Measurements from ENCODE around the gene LRRC61.

The LRRC61 gene

DNA sequence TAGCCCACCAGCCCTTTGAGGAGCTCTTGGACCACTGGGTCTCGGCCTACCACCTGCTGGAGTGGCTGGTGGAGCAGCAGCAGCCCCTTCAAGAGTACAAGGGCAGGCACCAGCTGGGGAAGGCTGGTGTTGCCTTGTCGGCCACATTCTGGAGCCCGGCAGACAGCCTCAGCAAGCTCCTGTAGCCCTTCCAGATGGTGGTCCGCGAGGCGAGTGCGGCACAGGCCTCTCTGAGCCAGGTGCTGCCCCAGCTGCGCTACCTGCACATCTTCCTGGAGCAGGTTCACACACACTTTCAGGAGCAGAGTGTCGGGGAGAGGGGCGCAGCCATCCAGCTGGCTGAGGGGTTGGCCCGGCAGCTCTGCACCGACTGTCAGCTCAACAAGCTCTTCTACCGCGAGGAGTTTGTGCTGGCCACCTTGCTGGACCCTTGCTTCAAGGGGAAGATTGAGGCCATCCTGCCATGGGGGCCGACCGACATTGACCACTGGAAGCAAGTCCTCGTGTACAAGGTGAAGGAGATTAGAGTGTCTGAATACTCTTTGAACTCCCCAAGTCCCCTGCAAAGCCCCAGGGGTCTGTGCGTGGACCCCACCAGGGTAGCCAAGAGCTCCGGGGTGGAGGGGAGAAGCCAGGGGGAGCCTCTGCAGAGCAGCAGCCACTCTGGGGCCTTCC lies 7.2 kb downstream of the LRRC61 start:
- no peak overlapping the region for H3K4me3 ChIP-seq (ENCODE audit: low read depth, low read length)

GRCh38 chr7:150332852-150333635 lies 9.9 kb downstream of the LRRC61 start:
- no peak overlapping the region for H3K4me3 ChIP-seq (ENCODE audit: low read depth, low read length)

GRCh38 chr7:150333659-150334058 lies 10.5 kb downstream of the LRRC61 start:
- no peak overlapping the region for H3K4me3 ChIP-seq (ENCODE audit: low read depth, low read length)

DNA sequence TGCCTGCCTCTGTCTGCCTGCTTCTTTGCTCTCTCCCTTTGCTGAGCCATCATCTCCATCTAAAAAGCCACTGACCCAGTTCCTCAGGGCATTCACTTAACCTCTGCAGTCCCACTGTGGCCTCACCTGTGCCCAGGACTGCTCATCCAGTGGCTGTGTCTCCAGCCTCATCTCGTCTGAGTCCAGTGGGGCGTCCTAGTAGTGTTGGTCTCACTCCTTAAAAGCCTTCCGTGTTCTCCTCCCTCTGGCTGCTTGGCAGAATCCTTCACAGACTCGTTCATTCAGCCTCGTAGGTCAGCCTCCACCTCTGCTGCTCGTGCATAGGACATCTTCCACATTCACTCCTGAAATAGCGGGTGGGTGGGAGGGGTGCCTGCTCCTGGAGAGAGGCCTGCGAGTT lies 11.0 kb downstream of the LRRC61 start:
- H3K4me3 ChIP-seq (ENCODE audit: low read depth, low read length) = no peak overlapping the region

DNA sequence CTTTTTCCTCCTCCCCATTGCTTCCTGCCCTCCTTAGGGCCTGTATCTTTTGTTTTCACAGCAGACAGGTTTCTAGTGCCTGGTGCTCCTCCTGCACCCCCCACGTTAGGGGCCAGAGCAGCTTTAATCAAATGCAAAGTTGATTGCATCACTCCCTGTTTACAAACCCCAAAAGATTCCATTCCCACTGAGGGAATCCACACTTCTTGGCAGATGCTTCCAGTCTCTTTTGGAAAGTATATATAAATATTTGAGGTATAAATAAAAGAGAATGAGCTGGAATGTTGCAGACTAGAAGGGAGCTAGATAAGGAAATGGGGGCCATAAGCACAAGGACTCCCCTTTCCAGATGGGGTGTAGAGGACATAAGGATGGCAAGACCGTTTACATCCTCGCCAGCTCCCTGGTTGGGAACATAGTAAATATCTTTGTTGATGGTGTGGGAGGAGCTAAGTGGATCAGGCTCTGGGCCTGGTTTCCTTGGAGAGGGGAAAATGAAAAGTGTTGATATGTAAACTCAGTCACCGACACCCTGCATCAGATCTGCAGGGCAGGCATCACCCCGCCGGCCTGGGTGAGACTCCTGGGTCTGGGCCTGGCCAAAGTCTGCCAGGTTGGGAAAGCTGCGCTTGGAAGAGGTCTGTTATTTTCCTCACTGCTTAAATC lies 12.1 kb downstream of the LRRC61 start:
- no peak overlapping the region for H3K4me3 ChIP-seq (ENCODE audit: low read depth, low read length)

DNA sequence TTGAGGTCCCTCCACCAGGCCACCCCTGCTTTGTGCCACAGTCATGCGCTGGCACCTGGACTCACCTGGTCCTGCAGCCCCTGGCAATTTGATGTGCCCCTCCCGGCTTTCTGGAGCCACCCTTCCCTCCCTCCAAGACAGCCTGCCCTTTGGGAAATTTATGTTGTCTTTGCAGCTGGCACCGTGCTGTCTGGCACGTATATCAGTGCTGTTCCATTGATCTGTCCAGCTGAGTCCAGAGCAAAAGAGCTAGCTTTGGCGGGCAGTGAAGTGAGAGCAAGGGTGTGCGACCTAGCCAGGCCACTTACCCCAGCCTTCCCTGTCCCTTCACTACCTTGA lies 12.6 kb downstream of the LRRC61 start:
- no peak overlapping the region for H3K4me3 ChIP-seq (ENCODE audit: low read depth, low read length)

DNA sequence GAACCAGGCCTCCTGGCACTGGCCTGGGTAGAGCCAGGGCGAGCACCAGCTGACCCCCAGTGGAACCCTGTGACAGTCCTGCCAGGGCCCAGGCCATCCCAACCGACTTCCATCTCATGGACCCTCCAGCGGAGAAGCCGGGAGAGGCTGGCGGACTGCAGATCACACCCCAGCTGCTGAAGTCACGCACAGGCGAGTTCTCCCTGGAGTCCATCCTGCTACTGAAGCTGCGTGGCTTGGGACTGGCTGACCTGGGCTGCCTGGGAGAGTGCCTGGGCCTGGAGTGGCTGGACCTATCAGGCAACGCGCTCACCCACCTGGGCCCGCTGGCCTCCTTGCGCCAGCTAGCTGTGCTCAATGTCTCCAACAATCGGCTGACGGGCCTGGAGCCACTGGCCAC lies 13.6 kb downstream of the LRRC61 start:
- no peak overlapping the region for H3K4me3 ChIP-seq (ENCODE audit: low read depth, low read length)

GRCh38 chr7:150337179-150337578 lies 14.0 kb downstream of the LRRC61 start:
- H3K4me3 ChIP-seq (ENCODE audit: low read depth, low read length) = no peak overlapping the region

DNA sequence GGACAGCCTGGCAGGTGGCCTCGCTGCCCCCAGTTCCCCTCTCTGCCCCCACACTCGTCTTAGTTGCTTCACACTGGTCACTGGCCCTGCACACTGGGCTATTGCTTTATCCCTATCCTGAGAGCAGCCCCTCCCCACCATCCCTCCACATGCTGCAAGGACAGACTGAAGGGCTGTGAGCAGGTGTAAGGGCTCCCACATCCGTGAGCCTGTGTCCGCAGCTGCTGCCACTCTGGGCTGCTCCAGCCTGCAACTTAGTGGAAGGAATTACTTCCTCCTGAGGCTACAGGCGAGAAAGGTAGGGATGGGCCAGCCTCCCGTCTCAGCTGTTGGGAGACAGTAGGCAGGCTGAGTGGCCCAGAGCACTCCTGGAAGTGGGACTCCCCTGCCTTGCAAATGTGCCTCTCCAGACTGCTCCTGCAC lies 14.5 kb downstream of the LRRC61 start:
- H3K4me3 ChIP-seq (ENCODE audit: low read depth, low read length) = no peak overlapping the region

GRCh38 chr7:150338166-150338829 lies 15.1 kb downstream of the LRRC61 start:
- no peak overlapping the region for H3K4me3 ChIP-seq (ENCODE audit: low read depth, low read length)

DNA sequence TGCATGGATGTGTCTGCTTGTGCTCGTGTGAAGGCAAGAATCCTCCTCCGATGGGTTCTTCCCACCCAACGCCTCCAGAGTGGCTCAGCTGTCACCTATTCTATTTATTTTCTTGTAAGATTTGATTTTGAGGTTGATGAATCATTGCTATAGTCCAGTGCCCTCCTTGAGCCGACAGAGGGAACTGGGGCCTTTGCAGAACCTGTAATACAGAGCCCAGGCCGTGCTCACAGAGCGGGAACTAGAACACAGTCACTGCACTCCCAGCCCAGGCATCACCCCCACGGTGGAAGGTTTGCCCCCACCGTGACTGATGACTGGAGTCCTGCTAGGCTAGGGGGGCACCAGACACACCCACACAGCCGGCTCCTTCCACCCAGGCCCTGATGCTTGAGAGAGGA lies 16.3 kb downstream of the LRRC61 start:
- peak overlapping the region; percentile 66 for H3K4me3 ChIP-seq (ENCODE audit: low read depth, low read length)

- H3K4me3 ChIP-seq (ENCODE audit: low read depth, low read length) = peak overlapping the region; percentile 66
These were observed 17.0 kb downstream of the LRRC61 start for GRCh38 chr7:150340024-150340749.

- H3K4me3 ChIP-seq (ENCODE audit: low read depth, low read length) = peak overlapping the region; percentile 66
These were observed 17.7 kb downstream of the LRRC61 start for GRCh38 chr7:150340875-150341262.

DNA sequence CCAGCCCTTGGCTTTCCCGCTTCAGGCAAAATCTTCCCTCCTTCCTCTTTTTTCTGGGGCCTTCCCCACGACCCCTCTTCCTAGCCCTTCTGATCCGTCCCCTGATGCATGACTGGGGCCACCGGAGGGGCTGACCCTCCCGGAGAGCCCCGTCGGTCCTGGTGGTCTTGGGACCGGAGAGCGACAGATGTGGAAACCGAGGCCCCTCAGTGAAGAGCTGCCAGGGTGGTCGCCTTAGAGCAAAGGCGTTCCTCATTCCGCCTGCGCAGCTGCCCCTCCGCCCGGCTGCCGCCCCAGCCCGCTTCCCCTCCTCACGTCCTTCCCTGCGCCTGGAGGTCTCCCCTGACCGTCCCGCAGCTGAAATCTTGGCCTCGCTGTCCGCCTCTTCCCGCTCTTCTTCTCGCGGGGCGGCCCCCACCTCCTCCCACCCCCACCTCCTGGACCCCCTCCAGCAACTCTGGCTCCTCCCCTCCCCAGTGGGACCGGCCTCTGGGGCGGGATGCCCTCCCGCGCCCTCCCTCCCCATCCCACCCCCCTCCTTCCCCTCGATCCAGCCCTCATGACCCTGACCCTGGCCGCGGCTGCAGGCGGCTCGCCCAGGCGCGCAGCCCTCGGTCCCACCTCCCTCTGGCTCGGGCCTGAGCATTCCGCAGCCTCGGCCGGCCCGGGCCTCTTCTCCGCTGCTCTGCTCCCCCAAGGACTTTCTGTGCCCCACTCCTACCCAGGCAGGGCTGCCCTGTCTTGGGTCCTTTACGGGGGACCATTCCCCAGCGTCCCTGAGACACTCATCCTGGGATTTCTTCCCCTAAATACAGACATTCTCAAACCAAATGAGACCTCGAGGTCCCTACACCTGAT lies 18.3 kb downstream of the LRRC61 start, which contains the start of gene RARRES2:
Gene RARRES2 (minus strand): TSS at position 367 of the 858 bp plus-strand sequence. CDS start 1,020 bp downstream, outside the sequence.
- peak within 1 kb of the TSS; percentile 66 for H3K4me3 ChIP-seq (ENCODE audit: low read depth, low read length)

- no peak overlapping the region for H3K4me3 ChIP-seq (ENCODE audit: low read depth, low read length)
These were observed 18.9 kb downstream of the LRRC61 start for GRCh38 chr7:150342121-150342408.

GRCh38 chr7:150343225-150343624 lies 20.1 kb downstream of the LRRC61 start:
- no peak overlapping the region for H3K4me3 ChIP-seq (ENCODE audit: low read depth, low read length)

GRCh38 chr7:150344299-150344698 lies 21.1 kb downstream of the LRRC61 start:
- no peak overlapping the region for H3K4me3 ChIP-seq (ENCODE audit: low read depth, low read length)

GRCh38 chr7:150345012-150345411 lies 21.9 kb downstream of the LRRC61 start:
- no peak overlapping the region for H3K4me3 ChIP-seq (ENCODE audit: low read depth, low read length)

DNA sequence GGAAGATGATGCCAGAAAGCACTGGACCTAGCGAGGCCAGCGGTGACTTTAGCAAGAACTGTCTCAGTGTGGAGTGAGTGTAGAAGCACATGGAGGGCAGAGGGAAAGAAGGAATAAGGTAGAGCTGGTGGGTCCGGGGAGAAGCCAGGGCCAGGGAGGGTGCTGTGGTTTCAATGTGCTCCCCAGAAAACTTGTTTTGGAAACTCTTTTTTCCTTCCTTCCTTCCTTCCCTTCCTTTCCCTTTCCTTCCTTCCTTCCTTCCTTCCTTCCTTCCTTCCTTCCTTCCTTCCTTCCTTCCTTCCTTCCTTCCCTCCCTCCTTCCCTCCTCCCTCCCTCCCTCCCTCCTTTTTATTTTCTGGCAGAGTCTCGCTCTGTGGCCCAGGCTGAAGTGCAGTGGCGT lies 23.8 kb downstream of the LRRC61 start:
- no peak overlapping the region for H3K4me3 ChIP-seq (ENCODE audit: low read depth, low read length)

- no peak overlapping the region for H3K4me3 ChIP-seq (ENCODE audit: low read depth, low read length)
These were observed 28.5 kb downstream of the LRRC61 start for GRCh38 chr7:150351587-150352194.
